Measurements from ENCODE around the gene CYP51A1.
"Not testable (repeated sequence)": the region's sequence is repeated elsewhere in the genome, so short reads cannot be mapped to it uniquely, and the experiment has no call there.

Gene CYP51A1

GRCh38 chr7:92108821-92109220 lies 25.5 kb downstream of the CYP51A1 start:
- no peaks in the 10 kb centered on the region for H3K27me3 ChIP-seq (ENCODE audit: insufficient read depth, low read length)
- H3K36me3 ChIP-seq (ENCODE audit: insufficient read depth, low read length): peaks cover 62% of the 10 kb centered on the region
- H3K9me3 ChIP-seq (ENCODE audit: low read length): no peaks in the 10 kb centered on the region
- H2AFZ ChIP-seq (ENCODE audit: low read depth, low read length): no peak overlapping the region
- H3K4me1 ChIP-seq (ENCODE audit: insufficient read depth, low read length): no peaks in the 10 kb centered on the region
- no peak overlapping the region for H3K4me3 ChIP-seq (ENCODE audit: low read length)

- H3K9me3 ChIP-seq (ENCODE audit: low read length); H3K27me3 ChIP-seq (ENCODE audit: insufficient read depth, low read length); H2AFZ ChIP-seq (ENCODE audit: low read depth, low read length); H3K4me1 ChIP-seq (ENCODE audit: insufficient read depth, low read length); H3K4me3 ChIP-seq (ENCODE audit: low read length): not testable (repeated sequence)
- H3K36me3 ChIP-seq (ENCODE audit: insufficient read depth, low read length): peaks cover 69% of the 10 kb centered on the region
Measured at GRCh38 chr7:92102862-92103261, 31.4 kb downstream of the CYP51A1 start.

GRCh38 chr7:92100534-92100933 lies 33.7 kb downstream of the CYP51A1 start:
- H3K9me3 ChIP-seq (ENCODE audit: low read length): peaks cover 3% of the 10 kb centered on the region
- H2AFZ ChIP-seq (ENCODE audit: low read depth, low read length): no peak overlapping the region
- no peaks in the 10 kb centered on the region for H3K4me1 ChIP-seq (ENCODE audit: insufficient read depth, low read length)
- H3K4me3 ChIP-seq (ENCODE audit: low read length): no peak overlapping the region
- H3K36me3 ChIP-seq (ENCODE audit: insufficient read depth, low read length): peaks cover 75% of the 10 kb centered on the region
- H3K27me3 ChIP-seq (ENCODE audit: insufficient read depth, low read length): no peaks in the 10 kb centered on the region

GRCh38 chr7:92095380-92095779 lies 38.9 kb downstream of the CYP51A1 start:
- peaks cover 75% of the 10 kb centered on the region for H3K36me3 ChIP-seq (ENCODE audit: insufficient read depth, low read length)

GRCh38 chr7:92092210-92092609 lies 42.1 kb downstream of the CYP51A1 start:
- peaks cover 78% of the 10 kb centered on the region for H3K36me3 ChIP-seq (ENCODE audit: insufficient read depth, low read length)

More at GRCh38 chr7:92095380-92095779, 38.9 kb downstream of the CYP51A1 start:
- Histone ChIP-seq H3K4me1 (ENCODE audit: insufficient read depth, low read length) (no peaks in the 10 kb centered on the region), H3K9me3 (ENCODE audit: low read length) (peaks cover 6% of the 10 kb centered on the region), H3K27me3 (ENCODE audit: insufficient read depth, low read length) (no peaks in the 10 kb centered on the region), H2AFZ (ENCODE audit: low read depth, low read length) (no peak overlapping the region), H3K4me3 (ENCODE audit: low read length) (no peak overlapping the region)

GRCh38 chr7:92088266-92088665 lies 46.0 kb downstream of the CYP51A1 start:
- Histone ChIP-seq H3K9me3 (ENCODE audit: low read length) (peaks cover 22% of the 10 kb centered on the region), H3K4me3 (ENCODE audit: low read length) (no peak overlapping the region), H3K36me3 (ENCODE audit: insufficient read depth, low read length) (peaks cover 83% of the 10 kb centered on the region), H2AFZ (ENCODE audit: low read depth, low read length) (no peak overlapping the region), H3K27me3 (ENCODE audit: insufficient read depth, low read length) (no peaks in the 10 kb centered on the region), H3K4me1 (ENCODE audit: insufficient read depth, low read length) (no peaks in the 10 kb centered on the region)

More at GRCh38 chr7:92092210-92092609, 42.1 kb downstream of the CYP51A1 start:
- Histone ChIP-seq H3K4me1 (ENCODE audit: insufficient read depth, low read length) (no peaks in the 10 kb centered on the region), H3K27me3 (ENCODE audit: insufficient read depth, low read length) (no peaks in the 10 kb centered on the region), H3K4me3 (ENCODE audit: low read length) (no peak overlapping the region), H2AFZ (ENCODE audit: low read depth, low read length) (no peak overlapping the region), H3K9me3 (ENCODE audit: low read length) (peaks cover 17% of the 10 kb centered on the region)

- not testable (repeated sequence) for H3K4me1 ChIP-seq (ENCODE audit: insufficient read depth, low read length); H3K4me3 ChIP-seq (ENCODE audit: low read length); H3K27me3 ChIP-seq (ENCODE audit: insufficient read depth, low read length); H2AFZ ChIP-seq (ENCODE audit: low read depth, low read length)
- peaks cover 77% of the 10 kb centered on the region for H3K36me3 ChIP-seq (ENCODE audit: insufficient read depth, low read length)
- H3K9me3 ChIP-seq (ENCODE audit: low read length): peaks cover 19% of the 10 kb centered on the region
Measured at GRCh38 chr7:92083922-92084321, 50.4 kb downstream of the CYP51A1 start.

- Histone ChIP-seq H3K36me3 (ENCODE audit: insufficient read depth, low read length) (peaks cover 46% of the 10 kb centered on the region), H3K27me3 (ENCODE audit: insufficient read depth, low read length) (no peaks in the 10 kb centered on the region), H3K9me3 (ENCODE audit: low read length) (peaks cover 2% of the 10 kb centered on the region), H2AFZ (ENCODE audit: low read depth, low read length) (no peak overlapping the region), H3K4me3 (ENCODE audit: low read length) (no peak overlapping the region), H3K4me1 (ENCODE audit: insufficient read depth, low read length) (no peaks in the 10 kb centered on the region)
Measured at GRCh38 chr7:92076509-92076908, 57.8 kb downstream of the CYP51A1 start.

- no peaks in the 10 kb centered on the region for H3K4me1 ChIP-seq (ENCODE audit: insufficient read depth, low read length)
- peaks cover 48% of the 10 kb centered on the region for H3K36me3 ChIP-seq (ENCODE audit: insufficient read depth, low read length)
- no peak overlapping the region for H2AFZ ChIP-seq (ENCODE audit: low read depth, low read length)
- H3K27me3 ChIP-seq (ENCODE audit: insufficient read depth, low read length): no peaks in the 10 kb centered on the region
- H3K9me3 ChIP-seq (ENCODE audit: low read length): peaks cover 2% of the 10 kb centered on the region
- H3K4me3 ChIP-seq (ENCODE audit: low read length): no peak overlapping the region
Measured at GRCh38 chr7:92075455-92076158, 58.7 kb downstream of the CYP51A1 start.

GRCh38 chr7:92072708-92073107 lies 61.6 kb downstream of the CYP51A1 start:
- no peak overlapping the region for H3K4me3 ChIP-seq (ENCODE audit: low read length)
- H3K9me3 ChIP-seq (ENCODE audit: low read length): peaks cover 2% of the 10 kb centered on the region
- peaks cover 46% of the 10 kb centered on the region for H3K36me3 ChIP-seq (ENCODE audit: insufficient read depth, low read length)
- H2AFZ ChIP-seq (ENCODE audit: low read depth, low read length): no peak overlapping the region
- no peaks in the 10 kb centered on the region for H3K4me1 ChIP-seq (ENCODE audit: insufficient read depth, low read length)
- H3K27me3 ChIP-seq (ENCODE audit: insufficient read depth, low read length): no peaks in the 10 kb centered on the region

- no peak overlapping the region for H2AFZ ChIP-seq (ENCODE audit: low read depth, low read length)
- H3K9me3 ChIP-seq (ENCODE audit: low read length): peaks cover 2% of the 10 kb centered on the region
- H3K4me1 ChIP-seq (ENCODE audit: insufficient read depth, low read length): no peaks in the 10 kb centered on the region
- no peaks in the 10 kb centered on the region for H3K27me3 ChIP-seq (ENCODE audit: insufficient read depth, low read length)
- peaks cover 46% of the 10 kb centered on the region for H3K36me3 ChIP-seq (ENCODE audit: insufficient read depth, low read length)
- H3K4me3 ChIP-seq (ENCODE audit: low read length): no peak overlapping the region
Measured at GRCh38 chr7:92072121-92072520, 62.2 kb downstream of the CYP51A1 start.

GRCh38 chr7:92071032-92071431 lies 63.2 kb downstream of the CYP51A1 start:
- Histone ChIP-seq H3K9me3 (ENCODE audit: low read length) (peaks cover 2% of the 10 kb centered on the region), H2AFZ (ENCODE audit: low read depth, low read length) (no peak overlapping the region), H3K27me3 (ENCODE audit: insufficient read depth, low read length) (no peaks in the 10 kb centered on the region), H3K36me3 (ENCODE audit: insufficient read depth, low read length) (peaks cover 49% of the 10 kb centered on the region), H3K4me3 (ENCODE audit: low read length) (no peak overlapping the region), H3K4me1 (ENCODE audit: insufficient read depth, low read length) (no peaks in the 10 kb centered on the region)

- H3K36me3 ChIP-seq (ENCODE audit: insufficient read depth, low read length): peaks cover 51% of the 10 kb centered on the region
- no peak overlapping the region for H2AFZ ChIP-seq (ENCODE audit: low read depth, low read length)
- no peaks in the 10 kb centered on the region for H3K27me3 ChIP-seq (ENCODE audit: insufficient read depth, low read length)
- H3K4me1 ChIP-seq (ENCODE audit: insufficient read depth, low read length): no peaks in the 10 kb centered on the region
- H3K4me3 ChIP-seq (ENCODE audit: low read length): no peak overlapping the region
- no peaks in the 10 kb centered on the region for H3K9me3 ChIP-seq (ENCODE audit: low read length)
Measured at GRCh38 chr7:92064438-92065029, 69.7 kb downstream of the CYP51A1 start.
